ENCODE results near the gene GPR18. TPM values are rescaled to one million over a fixed set of nuclear protein-coding genes. Genes with fewer than 3 reads are reported as not detected.
A peak's percentile ranks its signal among the peaks of the same experiment; 100 is the strongest.

The GPR18 gene
- total RNA-seq (1 to 10 TPM in 1 of 9 donors, under 1 TPM in 1, not detected in 7; 0.34 to 1.1 TPM), polyA plus RNA-seq (under 1 TPM in 1 of 2 donors, not detected in 1; 0.04 TPM)
- long read RNA-seq, donor 1: 0 reads
- long read RNA-seq, donor 2: 0 reads
- long read RNA-seq, donor 3: 0 reads

DNA sequence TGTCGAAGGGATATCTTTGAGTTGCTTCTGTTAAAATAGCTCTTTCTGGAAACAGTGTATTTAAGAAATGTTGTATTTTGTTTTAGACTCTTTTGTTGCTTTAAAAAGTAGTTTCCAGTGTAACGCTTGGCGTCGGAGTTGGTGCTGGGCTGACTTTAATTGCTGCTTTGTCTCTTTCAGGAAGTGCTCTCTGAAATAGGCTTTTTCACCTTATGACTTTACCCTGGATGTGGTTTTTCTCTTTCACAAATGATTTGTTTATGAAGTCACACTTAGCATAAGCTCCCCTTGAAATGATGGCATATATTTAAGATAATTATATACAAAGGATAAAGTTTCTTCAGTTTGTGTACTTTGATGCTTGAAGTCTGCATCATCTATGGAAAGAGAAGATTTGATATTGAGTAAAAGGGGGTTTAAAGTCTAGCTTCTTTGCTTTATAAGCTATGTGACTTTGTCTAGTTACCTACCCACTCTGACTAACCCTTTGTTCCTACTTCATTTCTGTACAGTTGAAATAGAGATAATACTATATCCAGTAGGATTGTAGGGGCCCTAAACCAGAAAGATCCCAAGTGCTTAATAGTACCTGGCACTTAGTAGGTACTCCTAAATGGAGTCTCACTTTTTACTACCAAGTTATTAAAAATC, at the start of gene GPR18:
Gene GPR18, minus strand, starts transcription at position 170 of the 651 bp plus-strand sequence. CDS start 2,507 bp downstream, outside the sequence.
- DNase-seq (no peak), ATAC-seq (no peak)
- 64 to 77% (median 72%) methylated on average over 4 of the region's 4 CpGs for WGBS, 4 donors
- Histone ChIP-seq H3K27me3 (no peaks in the 10 kb centered on the region), H3K4me1 (peaks cover 0 to 49% (median 4%) of the 10 kb centered on the region in 12 donors), H3K9me3 (no peaks in the 10 kb centered on the region), H3K4me3 (peak within 1 kb of the TSS in 2 of 12 donors; percentile 10 to 49), H3K27ac (peak within 1 kb of the TSS in 3 of 12 donors; percentile 11 to 76 (median 48)), H3K36me3 (peaks cover 0 to 26% (median 9%) of the 10 kb centered on the region in 9 donors)
- intact Hi-C loops (cut with DNase I): no loop called here
- no peak for TF ChIP-seq POLR2A (IDR thresholded peaks at IDR 0.05)
- TF ChIP-seq, protein P1, sequence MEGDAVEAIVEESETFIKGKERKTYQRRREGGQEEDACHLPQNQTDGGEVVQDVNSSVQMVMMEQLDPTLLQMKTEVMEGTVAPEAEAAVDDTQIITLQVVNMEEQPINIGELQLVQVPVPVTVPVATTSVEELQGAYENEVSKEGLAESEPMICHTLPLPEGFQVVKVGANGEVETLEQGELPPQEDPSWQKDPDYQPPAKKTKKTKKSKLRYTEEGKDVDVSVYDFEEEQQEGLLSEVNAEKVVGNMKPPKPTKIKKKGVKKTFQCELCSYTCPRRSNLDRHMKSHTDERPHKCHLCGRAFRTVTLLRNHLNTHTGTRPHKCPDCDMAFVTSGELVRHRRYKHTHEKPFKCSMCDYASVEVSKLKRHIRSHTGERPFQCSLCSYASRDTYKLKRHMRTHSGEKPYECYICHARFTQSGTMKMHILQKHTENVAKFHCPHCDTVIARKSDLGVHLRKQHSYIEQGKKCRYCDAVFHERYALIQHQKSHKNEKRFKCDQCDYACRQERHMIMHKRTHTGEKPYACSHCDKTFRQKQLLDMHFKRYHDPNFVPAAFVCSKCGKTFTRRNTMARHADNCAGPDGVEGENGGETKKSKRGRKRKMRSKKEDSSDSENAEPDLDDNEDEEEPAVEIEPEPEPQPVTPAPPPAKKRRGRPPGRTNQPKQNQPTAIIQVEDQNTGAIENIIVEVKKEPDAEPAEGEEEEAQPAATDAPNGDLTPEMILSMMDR (IDR thresholded peaks at IDR 0.05): no peak

DNA sequence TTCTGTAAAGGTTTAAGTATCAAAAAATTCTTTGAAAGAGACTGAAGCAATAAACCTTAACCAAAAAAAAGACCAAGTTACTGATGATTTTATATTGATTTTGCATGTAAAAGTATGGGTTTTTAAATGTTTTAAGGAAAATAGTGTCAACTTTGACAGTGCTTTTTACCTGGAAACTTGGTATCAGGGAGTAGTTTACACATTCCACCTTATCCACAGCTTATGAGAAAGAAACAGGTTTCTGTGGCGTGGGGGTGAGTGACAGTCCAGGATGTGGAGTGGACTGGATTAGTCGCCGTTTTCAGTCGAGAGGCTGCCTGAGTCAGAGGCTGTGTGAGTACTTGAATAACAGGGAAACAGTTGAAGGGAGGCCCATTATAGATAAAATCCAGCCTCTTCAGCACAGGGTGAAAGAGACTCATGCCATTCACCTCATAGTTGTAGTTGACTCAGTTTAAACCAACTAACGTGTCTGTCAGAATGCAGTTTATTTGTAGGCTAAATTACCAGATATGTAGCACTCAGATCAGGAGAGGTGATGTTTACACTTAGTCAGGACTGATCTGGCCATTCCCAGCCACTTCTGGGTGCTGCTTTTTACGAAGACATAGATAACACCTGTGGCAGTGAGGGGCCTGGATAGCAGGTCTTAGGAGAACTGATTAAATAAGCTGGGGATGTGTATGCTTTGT, 49.6 kb upstream of the GPR18 start:
- H3K36me3 ChIP-seq: peaks cover 0 to 4% (median 0%) of the 10 kb centered on the region in 9 donors
- H3K4me3 ChIP-seq: peak overlapping the region in 1 of 12 donors; percentile 3
- H3K27me3 ChIP-seq: no peaks in the 10 kb centered on the region
- TF ChIP-seq POLR2A (IDR thresholded peaks at IDR 0.05): no peak
- TF ChIP-seq, protein P1 (IDR thresholded peaks at IDR 0.05): no peak
- peak overlapping the region in 9 of 12 donors; percentile 11 to 78 (median 31) for H3K27ac ChIP-seq
- H3K9me3 ChIP-seq: no peaks in the 10 kb centered on the region
- DNase-seq: peak in 1 of 5 donors; percentile 41
- intact Hi-C loops (cut with DNase I): no loop called here
- WGBS, 4 donors: 32 to 39% (median 35%) methylated on average over 6 of the region's 6 CpGs
- H3K4me1 ChIP-seq: peaks cover 0 to 91% (median 12%) of the 10 kb centered on the region in 12 donors
- peak in 3 of 4 donors; percentile 47 to 74 (median 58) for ATAC-seq

GRCh38 chr13:99307247-99307646, 49.1 kb upstream of the GPR18 start, which contains the start of gene GPR183:
Gene GPR183 (minus strand): TSS chr13:99307399. CDS start chr13:99296145, 11,254 bp downstream.
- H3K9me3 ChIP-seq: no peaks in the 10 kb centered on the region
- intact Hi-C loops (cut with DNase I): no loop called here
- WGBS, 4 donors: 13 to 33% (median 17%) methylated on average over 4 of the region's 4 CpGs
- H3K27me3 ChIP-seq: no peaks in the 10 kb centered on the region
- H3K36me3 ChIP-seq: peaks cover 0 to 4% (median 0%) of the 10 kb centered on the region in 9 donors
- H3K4me3 ChIP-seq: peak within 1 kb of the TSS in 7 of 12 donors; percentile 10 to 57 (median 19)
- no peak for DNase-seq
- H3K27ac ChIP-seq: peak within 1 kb of the TSS in 10 of 12 donors; percentile 3 to 78 (median 30)
- peak in 1 of 2 donors; percentile 25 for TF ChIP-seq POLR2A (IDR thresholded peaks at IDR 0.05)
- TF ChIP-seq, protein P1 (IDR thresholded peaks at IDR 0.05): peak in 1 of 12 donors; percentile 0
- peak; percentile 56 to 81 (median 63) for ATAC-seq
- peaks cover 0 to 92% (median 12%) of the 10 kb centered on the region in 12 donors for H3K4me1 ChIP-seq
